NCI-H1436 (cell line): ENCODE results near the gene CLCN6.

Experiments
- DNase-seq: peaks from one replicate; lab custom pipeline; 2025; lab: John Stamatoyannopoulos, UW

CLCN6 gene

DNA sequence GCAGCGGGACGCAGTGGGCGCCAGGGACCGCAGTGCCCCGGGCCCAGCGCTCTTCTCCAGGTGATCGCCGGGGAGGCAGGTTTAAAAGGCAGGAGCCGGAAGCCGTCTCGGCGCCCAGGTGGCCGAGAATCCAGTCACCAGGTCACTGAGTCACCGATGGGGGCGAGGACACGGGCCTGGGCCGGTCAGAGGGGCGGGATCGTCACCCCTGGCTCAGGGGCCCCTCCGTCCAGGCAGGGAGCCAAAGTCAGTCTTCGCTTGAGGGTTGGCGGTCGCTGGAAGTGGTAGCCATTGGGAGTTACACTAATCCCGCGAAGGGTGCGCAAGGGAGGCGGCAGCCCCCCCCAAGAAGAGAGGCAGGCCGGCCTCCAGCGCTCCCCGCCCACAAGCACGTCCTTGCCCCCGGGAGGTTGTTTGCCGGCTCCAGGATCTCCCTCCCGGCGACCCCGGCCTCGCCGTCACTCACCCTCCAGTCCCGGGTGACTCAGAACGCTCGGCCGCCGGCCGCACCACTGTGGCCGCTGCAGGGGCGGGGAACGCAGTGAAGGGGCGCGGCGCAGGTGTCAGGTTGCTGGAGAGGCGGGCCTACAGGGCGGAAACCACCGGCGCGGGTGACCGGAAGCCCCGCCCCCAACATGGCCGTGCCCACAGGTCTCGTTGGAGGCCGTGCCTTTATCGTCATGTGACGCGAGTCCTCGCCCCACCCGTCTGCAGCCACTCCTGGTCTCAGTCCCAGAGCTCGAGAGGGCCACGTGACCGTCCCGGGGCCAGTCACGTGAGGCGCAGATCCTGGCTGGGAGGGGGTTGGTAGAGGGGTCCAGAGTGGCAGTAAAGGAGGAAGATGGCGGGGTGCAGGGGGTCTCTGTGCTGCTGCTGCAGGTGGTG lies at the start of gene CLCN6, which contains the start of gene MTHFR:
TSS of gene CLCN6 (plus strand) at position 770 of the 885 bp plus-strand sequence. CDS start at position 842, 72 bp downstream.
TSS of gene MTHFR (minus strand) at position 543 of the 885 bp plus-strand sequence. CDS start 2,848 bp downstream, outside the sequence.
- peak; percentile 99 for DNase-seq

- no peak for DNase-seq
Measured at GRCh38 chr1:11757047-11757446, 48.9 kb upstream of the CLCN6 start.

DNA sequence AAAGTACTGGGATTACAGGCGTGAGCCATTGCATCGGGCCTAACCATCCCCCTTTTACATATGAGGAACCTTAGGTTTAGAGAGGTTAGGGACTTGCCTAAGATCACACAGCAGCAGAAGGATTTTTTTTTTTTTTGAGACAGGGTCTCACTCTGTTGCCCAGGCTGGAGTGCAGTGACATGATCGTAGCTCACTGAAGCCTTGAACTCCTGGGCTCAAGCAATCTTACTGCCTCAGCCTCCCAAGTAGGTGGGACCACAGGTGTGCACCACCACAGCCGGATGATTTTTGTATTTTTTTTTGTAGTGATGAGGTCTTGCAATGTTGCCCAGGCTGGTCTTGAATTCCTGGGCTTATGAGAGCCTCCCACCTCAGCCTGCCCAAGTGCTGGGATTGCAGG lies 46.2 kb upstream of the CLCN6 start:
- DNase-seq: no peak

DNA sequence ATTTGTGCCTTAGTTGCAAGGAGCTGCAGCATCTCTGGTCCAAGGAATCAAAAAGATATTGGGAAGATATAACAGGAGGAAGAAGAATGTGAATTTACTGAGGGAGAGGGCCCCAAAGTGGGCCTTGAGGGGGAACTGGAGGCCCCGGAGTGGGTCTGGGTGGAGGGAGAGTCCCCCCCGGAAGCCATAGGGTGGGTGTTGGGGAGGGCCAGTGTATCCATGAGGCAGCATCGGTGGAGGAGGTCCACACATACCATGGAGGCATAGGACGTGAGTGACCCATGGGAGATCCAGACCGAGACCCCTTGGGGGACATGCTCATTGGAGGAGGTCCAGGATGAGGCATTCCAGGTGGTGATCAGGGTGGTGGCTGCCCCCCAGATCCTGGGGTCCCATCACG lies 44.7 kb upstream of the CLCN6 start:
- no peak for DNase-seq

DNA sequence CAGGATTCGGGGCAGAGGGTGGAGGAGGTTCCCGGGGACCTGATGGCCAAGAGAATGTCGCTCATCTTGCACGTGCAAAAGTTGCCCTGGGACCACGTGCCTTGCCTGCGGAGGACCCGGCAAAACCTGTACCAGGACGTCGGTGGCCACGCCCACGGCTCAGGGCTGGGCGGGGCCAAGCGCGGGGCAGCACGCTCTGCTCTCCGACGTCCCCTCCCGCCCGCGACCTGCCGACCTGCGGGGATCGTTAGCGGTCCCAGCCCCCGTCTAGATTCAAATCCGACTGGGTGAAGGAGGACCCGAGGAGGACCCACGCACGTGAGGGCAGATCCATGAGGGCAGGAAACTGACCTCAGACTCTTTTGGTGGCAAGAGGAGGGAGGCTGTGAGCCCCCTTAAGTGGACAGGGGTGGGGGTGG lies 44.0 kb upstream of the CLCN6 start, which contains the start of gene C1orf167:
TSS of gene C1orf167 (plus strand) at position 206 of the 419 bp plus-strand sequence. CDS start 2,208 bp downstream, outside the sequence.
- no peak for DNase-seq

GRCh38 chr1:11764115-11764514 lies 41.9 kb upstream of the CLCN6 start:
- no peak for DNase-seq

GRCh38 chr1:11764519-11764918 lies 41.5 kb upstream of the CLCN6 start:
- no peak for DNase-seq

DNA sequence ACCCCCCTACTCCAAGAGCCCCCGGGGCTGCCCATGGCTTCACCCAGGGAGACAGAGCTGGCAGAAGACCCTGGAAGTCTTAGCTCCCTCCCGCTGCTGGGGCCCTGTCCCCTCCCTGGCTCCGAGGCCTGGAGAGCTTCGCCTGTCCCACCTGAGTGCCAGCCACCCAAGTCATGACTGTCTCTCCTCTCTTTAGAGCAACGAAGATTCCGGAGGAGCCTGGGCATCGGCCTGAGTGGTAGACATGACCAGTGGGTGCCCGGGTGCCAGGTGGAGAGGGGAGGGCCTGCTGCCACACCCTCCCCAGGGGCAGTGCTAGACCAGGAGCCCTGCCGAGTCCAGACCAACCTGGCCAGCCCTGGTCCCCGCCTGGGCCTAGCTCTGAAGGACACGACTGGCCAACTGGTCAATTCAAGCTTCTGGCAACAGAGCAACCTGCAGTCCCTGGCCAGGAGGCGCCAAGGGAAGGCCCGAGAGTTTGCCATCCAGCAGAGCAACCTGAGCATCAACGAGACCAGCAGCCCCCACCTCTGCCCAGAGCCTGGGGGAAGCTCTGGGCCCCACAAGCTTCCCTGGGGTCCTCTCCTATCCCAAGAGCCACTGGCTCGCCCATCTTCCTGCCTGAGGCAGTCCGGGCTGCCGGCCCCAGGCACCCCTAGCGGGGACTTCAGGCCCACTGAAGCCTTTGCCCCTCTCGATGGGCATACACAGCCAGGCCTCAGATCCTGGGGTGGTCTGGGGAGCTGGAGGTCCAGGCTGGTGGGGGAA lies 40.1 kb upstream of the CLCN6 start:
- DNase-seq: no peak

GRCh38 chr1:11766429-11766776 lies 39.6 kb upstream of the CLCN6 start:
- DNase-seq: no peak

DNA sequence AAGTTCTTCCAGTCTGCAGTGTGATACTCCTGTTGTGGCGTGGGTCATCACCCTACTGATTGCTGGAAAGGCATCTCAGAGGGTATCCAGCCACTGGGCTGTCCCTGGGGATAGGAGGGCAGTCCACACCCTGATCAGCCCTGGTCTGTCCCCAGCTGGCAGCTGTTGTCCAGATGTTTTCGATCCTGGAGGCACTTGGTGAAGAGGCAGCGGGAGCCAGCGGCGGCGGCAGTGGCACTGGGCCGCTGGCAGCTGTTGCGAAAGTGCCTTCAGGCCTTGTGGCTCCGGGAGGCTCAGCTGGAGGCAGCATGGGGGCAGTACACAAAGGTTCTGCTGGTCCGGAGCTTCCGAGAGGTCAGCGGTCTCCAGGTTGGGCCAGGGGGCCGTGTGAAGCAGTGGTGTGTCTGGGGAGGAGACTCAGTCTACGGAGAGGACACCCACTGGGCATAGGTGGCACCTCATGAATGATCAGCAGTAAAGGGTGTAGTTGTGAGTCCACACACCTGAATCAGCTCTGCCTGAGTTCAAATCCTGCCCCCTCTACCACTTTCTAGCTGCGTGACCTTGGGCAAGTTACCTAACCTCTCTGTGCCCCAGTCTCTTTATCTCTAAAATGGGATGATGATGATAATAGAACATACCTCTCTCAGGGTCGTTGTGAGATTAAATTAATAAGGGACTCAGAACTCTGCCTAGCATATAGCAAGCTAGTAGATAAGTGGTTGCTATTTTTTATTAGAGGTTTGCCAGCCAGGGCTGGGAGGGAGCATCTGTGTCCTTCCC lies 37.9 kb upstream of the CLCN6 start:
- no peak for DNase-seq

DNA sequence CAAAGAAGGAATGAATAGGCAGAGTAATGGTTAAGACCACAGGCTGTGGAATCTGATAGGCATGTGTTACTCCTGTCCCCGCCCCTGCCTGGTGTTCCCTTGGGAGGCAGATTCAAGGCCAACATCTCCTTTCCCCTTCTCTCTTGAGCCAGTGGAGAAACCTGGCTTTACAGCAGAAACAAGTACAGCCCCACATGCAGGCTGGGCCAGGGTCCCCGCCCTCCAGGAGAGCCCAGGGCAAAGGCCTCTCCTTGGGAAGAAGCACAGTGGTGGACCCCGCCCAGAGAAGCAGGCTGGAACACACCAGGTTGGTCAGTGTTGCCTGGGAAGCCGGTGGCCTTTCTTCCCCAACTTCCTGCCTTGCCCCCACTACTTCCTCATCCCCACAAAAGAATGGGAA lies 37.2 kb upstream of the CLCN6 start:
- DNase-seq: no peak

- no peak for DNase-seq
Measured at GRCh38 chr1:11769274-11769673, 36.7 kb upstream of the CLCN6 start.

- DNase-seq: no peak
Measured at GRCh38 chr1:11770011-11770410, 36.0 kb upstream of the CLCN6 start.

DNA sequence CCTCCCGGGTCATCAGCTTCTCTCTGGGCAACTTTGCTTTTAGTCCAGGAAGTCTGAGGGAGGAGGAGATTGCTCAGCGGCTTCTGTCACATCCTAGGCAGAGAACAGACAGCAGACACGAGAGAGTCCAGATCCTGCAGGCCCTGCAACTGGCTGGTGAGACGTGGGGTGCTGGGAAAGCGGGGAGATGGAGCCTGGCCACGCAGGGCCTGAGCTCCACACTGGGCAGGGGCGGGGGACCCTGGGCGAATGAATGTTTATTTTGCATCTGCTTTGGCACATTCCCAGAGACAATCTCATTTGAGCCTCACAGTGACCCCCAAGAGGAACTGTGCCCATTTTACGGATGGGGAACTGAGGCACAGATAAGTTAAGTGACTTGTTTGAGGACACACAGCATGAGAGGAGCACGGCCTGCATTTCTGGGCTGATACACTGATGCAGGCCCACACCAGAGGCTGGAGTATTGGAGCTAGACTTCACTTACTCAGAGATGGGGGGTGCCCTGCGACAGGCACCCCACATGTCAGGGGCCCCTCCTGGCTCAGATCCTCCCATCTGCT lies 34.4 kb upstream of the CLCN6 start:
- DNase-seq: no peak

- DNase-seq: peak; percentile 11
Measured at GRCh38 chr1:11772458-11772857, 33.5 kb upstream of the CLCN6 start.

DNA sequence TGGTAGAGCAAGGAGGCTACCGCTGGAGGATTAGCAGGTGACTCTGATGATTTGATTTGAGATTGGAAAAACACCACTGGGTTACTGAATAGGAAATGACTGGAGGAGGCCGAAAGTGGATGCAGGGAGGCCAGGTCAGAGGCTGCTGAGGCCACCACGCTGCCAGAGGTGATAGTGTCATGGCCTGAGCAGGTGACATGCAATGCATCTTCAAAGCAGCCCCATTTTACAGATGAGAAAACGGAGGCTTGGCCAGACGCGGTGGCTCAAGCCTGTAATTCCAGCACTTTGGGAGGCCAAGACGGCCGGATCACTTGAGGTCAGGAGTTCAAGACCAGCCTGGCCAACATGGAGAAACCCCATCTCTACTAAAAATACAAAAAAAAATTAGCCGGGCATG lies 31.2 kb upstream of the CLCN6 start:
- DNase-seq: no peak

DNA sequence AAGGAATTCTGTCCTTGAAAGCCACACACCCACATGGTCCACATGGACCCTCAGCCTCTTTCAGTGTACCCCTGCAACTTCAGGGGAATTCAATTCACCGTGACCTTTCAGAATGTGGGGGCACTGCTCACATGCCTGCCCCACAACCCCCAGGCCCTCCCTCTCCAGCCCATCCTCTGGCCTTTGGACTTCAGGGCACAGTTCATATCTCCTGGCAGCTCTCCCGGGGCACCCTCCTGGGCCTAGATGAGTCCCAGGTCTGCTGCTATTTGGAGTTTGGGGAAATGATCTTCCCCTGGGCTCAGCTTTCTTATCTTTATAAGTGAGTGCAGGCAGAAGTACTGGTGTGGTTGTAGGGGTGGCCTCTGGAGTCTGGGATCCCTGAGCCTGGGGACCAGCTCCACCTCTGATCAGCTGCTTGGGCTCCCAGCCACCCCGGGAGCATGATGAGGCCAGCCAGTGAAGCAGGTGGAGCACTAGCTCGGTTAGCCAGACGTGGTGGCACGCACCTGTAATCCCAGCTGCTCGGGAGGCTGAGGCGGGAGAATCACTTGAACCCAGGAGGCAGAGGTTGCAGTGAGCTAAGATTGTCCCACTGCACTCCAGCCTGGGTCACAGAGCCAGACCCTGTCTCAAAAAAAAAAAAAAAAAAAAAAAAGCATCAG lies 28.2 kb upstream of the CLCN6 start:
- DNase-seq: no peak

- no peak for DNase-seq
Measured at GRCh38 chr1:11778336-11778735, 27.7 kb upstream of the CLCN6 start.

GRCh38 chr1:11778844-11779623 lies 27.0 kb upstream of the CLCN6 start:
- no peak for DNase-seq

GRCh38 chr1:11779715-11780379 lies 26.1 kb upstream of the CLCN6 start:
- DNase-seq: no peak
